ENCODE results near the gene ZBTB17. TPM values are rescaled to one million over a fixed set of nuclear protein-coding genes. Genes with fewer than 3 reads are reported as not detected.
A peak's percentile ranks its signal among the peaks of the same experiment; 100 is the strongest.
"Not testable (repeated sequence)": the region's sequence is repeated elsewhere in the genome, so short reads cannot be mapped to it uniquely, and the experiment has no call there.

The ZBTB17 gene
- polyA plus RNA-seq, 2 donors = 27.8 to 41.7 TPM

DNA sequence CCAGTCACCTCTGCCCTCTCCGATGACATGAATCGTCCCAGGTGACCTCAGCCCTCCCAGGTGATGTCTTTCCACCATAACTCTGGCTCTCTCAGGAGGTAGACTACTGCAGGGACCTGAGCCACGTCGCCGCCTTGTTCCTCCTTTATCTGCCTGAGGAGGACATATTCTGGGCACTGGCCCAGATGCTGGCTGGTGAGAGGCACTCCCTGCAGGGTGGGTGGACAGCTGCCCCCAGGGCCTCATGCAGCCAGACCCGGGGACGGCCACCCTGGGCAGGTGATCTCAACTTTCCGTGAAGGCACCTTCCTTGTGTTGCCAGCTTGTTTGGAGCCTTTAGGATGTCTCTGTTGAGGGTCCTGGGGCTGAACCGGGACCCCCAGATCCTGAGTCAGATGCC is 13.9 kb upstream of the ZBTB17 start:
- Histone ChIP-seq H3K4me3 (ENCODE audit: low read depth in 1 of 2, low read length in 2 of 2) (no peak overlapping the region), H3K36me3 (ENCODE audit: control insufficient read depth in 2 of 2, insufficient read depth in 2 of 2, low read length in 1 of 2) (no peaks in the 10 kb centered on the region), H3K9me3 (ENCODE audit: control insufficient read depth in 2 of 2, insufficient read depth in 1 of 2, low read depth in 1 of 2, low read length in 1 of 2) (no peaks in the 10 kb centered on the region), H3K4me1 (ENCODE audit: control insufficient read depth in 2 of 2, insufficient read depth in 2 of 2, low read length in 1 of 2) (no peaks in the 10 kb centered on the region), H3K27me3 (ENCODE audit: control insufficient read depth in 1 of 2, insufficient read depth in 2 of 2, low read length in 2 of 2) (no peaks in the 10 kb centered on the region), H3K27ac (ENCODE audit: low read depth in 2 of 2, low read length in 1 of 2) (no peak overlapping the region)
- 64 to 70% methylated on average over 9 of the region's 9 CpGs for WGBS, 2 donors

DNA sequence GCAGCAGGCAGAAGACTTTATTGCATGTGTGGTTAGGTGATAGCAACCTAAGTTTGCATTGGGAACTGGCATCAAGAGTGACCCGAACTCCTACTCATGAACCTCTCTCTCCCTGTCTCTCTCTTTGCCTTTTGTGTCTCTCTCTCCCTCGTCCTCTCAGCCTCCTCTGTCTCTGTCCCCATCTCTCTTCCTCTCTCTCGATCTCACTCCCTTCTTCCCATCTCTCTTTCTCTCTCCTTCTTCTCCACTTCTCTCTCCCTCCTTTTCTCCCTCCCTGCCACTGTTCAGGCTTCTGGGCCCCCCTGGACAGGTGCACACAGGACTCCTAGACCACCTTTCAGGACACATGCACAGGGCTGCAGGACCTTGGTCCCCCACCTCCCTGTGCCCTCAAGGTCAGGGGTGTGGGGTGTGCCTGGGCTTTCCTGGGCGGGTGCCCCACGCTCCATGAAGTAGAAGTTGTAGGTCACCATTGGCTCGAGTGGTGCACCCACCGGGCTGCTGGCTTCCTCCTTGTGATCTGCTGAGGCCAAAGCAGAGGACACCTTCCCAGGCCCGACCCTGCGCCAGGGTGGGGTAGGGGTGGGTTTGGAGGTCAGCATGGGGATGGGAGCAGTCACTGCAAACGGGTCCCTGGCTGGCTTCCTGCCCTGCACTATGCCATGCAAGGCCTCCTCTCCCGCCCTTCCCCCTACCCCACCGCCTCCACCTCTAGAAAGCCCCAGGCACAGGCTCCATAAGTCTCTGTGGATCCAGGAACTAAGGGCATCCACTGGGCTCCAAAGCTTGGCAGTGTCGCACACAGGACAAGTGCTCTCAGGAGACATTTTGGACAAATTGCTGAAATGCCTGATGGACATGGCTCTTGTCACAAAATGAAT is 13.2 kb upstream of the ZBTB17 start:
- no peak overlapping the region for H3K27ac ChIP-seq (ENCODE audit: low read depth in 2 of 2, low read length in 1 of 2)
- no peaks in the 10 kb centered on the region for H3K4me1 ChIP-seq (ENCODE audit: control insufficient read depth in 2 of 2, insufficient read depth in 2 of 2, low read length in 1 of 2)
- H3K4me3 ChIP-seq (ENCODE audit: low read depth in 1 of 2, low read length in 2 of 2) = no peak overlapping the region
- H3K36me3 ChIP-seq (ENCODE audit: control insufficient read depth in 2 of 2, insufficient read depth in 2 of 2, low read length in 1 of 2) = no peaks in the 10 kb centered on the region
- H3K9me3 ChIP-seq (ENCODE audit: control insufficient read depth in 2 of 2, insufficient read depth in 1 of 2, low read depth in 1 of 2, low read length in 1 of 2) = no peaks in the 10 kb centered on the region
- 87 to 88% methylated on average over 12 to 13 of the region's 13 CpGs for WGBS, 2 donors
- H3K27me3 ChIP-seq (ENCODE audit: control insufficient read depth in 1 of 2, insufficient read depth in 2 of 2, low read length in 2 of 2) = no peaks in the 10 kb centered on the region

DNA sequence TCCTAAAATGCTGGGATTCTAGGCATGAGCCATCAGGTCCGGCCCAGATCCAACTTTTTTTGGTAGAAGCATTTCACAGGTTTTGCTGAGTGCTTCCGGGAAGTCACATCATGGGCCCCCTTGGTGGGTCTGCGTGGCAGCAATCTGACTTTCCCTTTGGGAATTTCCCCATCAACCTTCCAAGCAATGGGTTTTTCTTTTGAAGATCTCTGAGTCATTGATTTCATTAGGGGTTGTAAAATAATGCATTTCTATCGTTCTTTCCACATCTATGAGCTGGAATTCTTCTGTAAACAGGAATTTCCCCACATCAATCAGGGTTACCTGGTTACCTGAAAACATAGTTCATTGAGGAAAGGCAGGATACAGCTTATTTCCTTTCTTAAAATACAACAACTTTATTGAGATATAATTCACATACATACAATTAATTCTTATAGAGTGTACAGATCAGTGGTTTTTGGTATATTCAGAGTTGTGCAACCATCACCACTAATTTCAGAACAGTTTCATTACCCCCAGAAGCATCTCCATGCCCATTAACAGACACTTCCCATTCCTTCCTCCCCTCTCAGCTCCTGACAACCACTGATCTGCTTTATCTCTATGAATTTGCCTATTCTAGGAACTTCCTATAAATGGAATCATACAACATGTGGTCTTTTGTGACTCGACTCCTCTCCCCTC is 9.9 kb upstream of the ZBTB17 start:
- no peaks in the 10 kb centered on the region for H3K9me3 ChIP-seq (ENCODE audit: control insufficient read depth in 2 of 2, insufficient read depth in 1 of 2, low read depth in 1 of 2, low read length in 1 of 2)
- no peaks in the 10 kb centered on the region for H3K27me3 ChIP-seq (ENCODE audit: control insufficient read depth in 1 of 2, insufficient read depth in 2 of 2, low read length in 2 of 2)
- no peak overlapping the region for H3K4me3 ChIP-seq (ENCODE audit: low read depth in 1 of 2, low read length in 2 of 2)
- 47 to 56% methylated on average over 5 of the region's 5 CpGs for WGBS, 2 donors
- no peaks in the 10 kb centered on the region for H3K4me1 ChIP-seq (ENCODE audit: control insufficient read depth in 2 of 2, insufficient read depth in 2 of 2, low read length in 1 of 2)
- H3K27ac ChIP-seq (ENCODE audit: low read depth in 2 of 2, low read length in 1 of 2) = no peak overlapping the region
- H3K36me3 ChIP-seq (ENCODE audit: control insufficient read depth in 2 of 2, insufficient read depth in 2 of 2, low read length in 1 of 2) = no peaks in the 10 kb centered on the region

DNA sequence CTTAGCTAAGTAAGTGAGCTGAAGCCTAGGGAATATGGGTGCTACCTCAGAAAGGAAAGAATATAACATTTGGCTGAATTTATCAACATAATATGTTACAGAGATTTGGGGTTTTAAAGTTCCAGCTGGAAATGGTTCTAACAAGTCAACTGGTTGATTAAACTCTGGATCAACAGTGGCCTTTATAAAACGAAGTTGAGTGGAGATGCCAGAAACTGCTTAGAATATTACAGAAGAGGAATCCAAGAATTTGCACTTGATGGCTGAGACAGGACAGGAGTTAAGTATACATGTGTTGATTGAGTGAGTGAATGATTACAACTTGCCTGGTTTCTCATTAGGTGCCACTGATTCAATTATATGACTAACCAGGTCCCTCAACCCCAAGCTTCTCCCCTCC is 7.4 kb upstream of the ZBTB17 start:
- Histone ChIP-seq H3K27ac (ENCODE audit: low read depth in 2 of 2, low read length in 1 of 2) (no peak overlapping the region), H3K4me1 (ENCODE audit: control insufficient read depth in 2 of 2, insufficient read depth in 2 of 2, low read length in 1 of 2) (no peaks in the 10 kb centered on the region), H3K4me3 (ENCODE audit: low read depth in 1 of 2, low read length in 2 of 2) (no peak overlapping the region), H3K9me3 (ENCODE audit: control insufficient read depth in 2 of 2, insufficient read depth in 1 of 2, low read depth in 1 of 2, low read length in 1 of 2) (no peaks in the 10 kb centered on the region), H3K27me3 (ENCODE audit: control insufficient read depth in 1 of 2, insufficient read depth in 2 of 2, low read length in 2 of 2) (no peaks in the 10 kb centered on the region), H3K36me3 (ENCODE audit: control insufficient read depth in 2 of 2, insufficient read depth in 2 of 2, low read length in 1 of 2) (no peaks in the 10 kb centered on the region)
- WGBS, 2 donors = 21 to 27% methylated on average over 1 of the region's 1 CpG

DNA sequence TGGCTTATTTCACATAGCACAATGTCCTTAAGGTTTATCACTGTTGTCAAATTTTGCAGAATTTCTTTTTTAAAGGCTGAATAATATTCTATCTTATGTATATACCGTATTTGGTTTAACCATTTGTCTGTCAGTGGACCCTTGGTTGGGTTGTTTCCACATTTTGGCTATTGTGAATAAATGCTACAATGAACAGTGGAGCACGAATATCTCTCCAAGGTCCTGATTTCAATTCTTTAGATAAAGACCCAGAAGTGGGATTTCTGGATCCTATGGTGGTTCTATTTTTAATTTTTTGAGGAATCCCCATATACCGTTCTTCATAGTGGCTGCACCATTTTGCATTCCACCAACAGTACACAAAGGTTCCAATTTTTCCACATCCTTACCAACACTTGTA is 5.8 kb upstream of the ZBTB17 start:
- Histone ChIP-seq H3K4me1 (ENCODE audit: control insufficient read depth in 2 of 2, insufficient read depth in 2 of 2, low read length in 1 of 2) (no peaks in the 10 kb centered on the region), H3K36me3 (ENCODE audit: control insufficient read depth in 2 of 2, insufficient read depth in 2 of 2, low read length in 1 of 2) (no peaks in the 10 kb centered on the region), H3K4me3 (ENCODE audit: low read depth in 1 of 2, low read length in 2 of 2) (no peak overlapping the region), H3K9me3 (ENCODE audit: control insufficient read depth in 2 of 2, insufficient read depth in 1 of 2, low read depth in 1 of 2, low read length in 1 of 2) (no peaks in the 10 kb centered on the region), H3K27me3 (ENCODE audit: control insufficient read depth in 1 of 2, insufficient read depth in 2 of 2, low read length in 2 of 2) (no peaks in the 10 kb centered on the region), H3K27ac (ENCODE audit: low read depth in 2 of 2, low read length in 1 of 2) (no peak overlapping the region)
- WGBS, 2 donors = 87 to 90% methylated on average over 3 of the region's 3 CpGs

DNA sequence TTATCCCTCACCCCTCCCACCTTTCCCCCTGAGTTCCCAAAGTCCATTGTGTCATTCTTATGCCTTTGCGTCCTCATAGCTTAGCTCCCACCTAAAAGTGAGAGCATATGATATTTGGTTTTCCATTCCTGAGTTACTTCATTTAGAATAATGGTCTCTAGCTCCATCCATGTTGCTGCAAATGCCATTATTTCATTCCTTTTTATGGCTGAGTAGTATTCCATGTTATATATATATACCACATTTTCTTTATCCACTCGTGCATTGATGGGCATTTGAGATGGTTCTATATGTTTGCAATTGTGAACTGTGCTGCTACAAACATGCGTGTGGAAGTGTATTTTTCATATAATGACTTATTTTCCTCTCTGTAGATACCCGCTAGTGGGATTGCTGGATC is 2.0 kb upstream of the ZBTB17 start:
- not testable (repeated sequence) for H3K27me3 ChIP-seq (ENCODE audit: control insufficient read depth in 1 of 2, insufficient read depth in 2 of 2, low read length in 2 of 2); H3K36me3 ChIP-seq (ENCODE audit: control insufficient read depth in 2 of 2, insufficient read depth in 2 of 2, low read length in 1 of 2); H3K4me3 ChIP-seq (ENCODE audit: low read depth in 1 of 2, low read length in 2 of 2); H3K9me3 ChIP-seq (ENCODE audit: control insufficient read depth in 2 of 2, insufficient read depth in 1 of 2, low read depth in 1 of 2, low read length in 1 of 2); H3K27ac ChIP-seq (ENCODE audit: low read depth in 2 of 2, low read length in 1 of 2); H3K4me1 ChIP-seq (ENCODE audit: control insufficient read depth in 2 of 2, insufficient read depth in 2 of 2, low read length in 1 of 2)
- 96 to 97% methylated on average over 4 of the region's 4 CpGs for WGBS, 2 donors

DNA sequence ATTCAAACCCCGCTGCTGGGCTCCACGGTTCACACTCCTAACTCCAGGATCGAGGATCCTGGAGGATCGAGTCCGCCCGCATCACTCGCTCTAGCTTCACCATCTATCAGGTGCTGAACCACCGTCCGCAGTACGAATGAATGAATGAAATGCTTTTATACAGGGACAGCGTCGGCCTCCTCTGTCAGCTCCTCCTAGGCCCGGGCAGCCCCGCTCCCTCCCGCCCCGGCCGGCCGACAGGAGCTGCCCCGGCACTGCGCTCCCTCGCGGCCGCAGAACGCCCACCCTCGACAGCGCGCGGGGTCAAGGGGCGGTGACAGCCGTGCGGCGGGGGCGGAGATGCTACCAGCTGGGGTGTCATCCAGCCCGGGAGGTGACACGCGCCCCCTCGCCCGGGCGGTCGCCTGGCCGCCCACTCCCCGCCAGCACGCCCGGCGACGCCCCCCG is 520 bp downstream of the ZBTB17 start:
- no peaks in the 10 kb centered on the region for H3K4me1 ChIP-seq (ENCODE audit: control insufficient read depth in 2 of 2, insufficient read depth in 2 of 2, low read length in 1 of 2)
- H3K27me3 ChIP-seq (ENCODE audit: control insufficient read depth in 1 of 2, insufficient read depth in 2 of 2, low read length in 2 of 2) = no peaks in the 10 kb centered on the region
- WGBS, 2 donors = 0 to 1% methylated on average over 22 to 47 of the region's 47 CpGs
- peak overlapping the region; percentile 77 to 94 for H3K4me3 ChIP-seq (ENCODE audit: low read depth in 1 of 2, low read length in 2 of 2)
- H3K9me3 ChIP-seq (ENCODE audit: control insufficient read depth in 2 of 2, insufficient read depth in 1 of 2, low read depth in 1 of 2, low read length in 1 of 2) = no peaks in the 10 kb centered on the region
- peaks cover 0 to 9% of the 10 kb centered on the region in 2 donors for H3K36me3 ChIP-seq (ENCODE audit: control insufficient read depth in 2 of 2, insufficient read depth in 2 of 2, low read length in 1 of 2)
- H3K27ac ChIP-seq (ENCODE audit: low read depth in 2 of 2, low read length in 1 of 2) = peak overlapping the region; percentile 68 to 82

DNA sequence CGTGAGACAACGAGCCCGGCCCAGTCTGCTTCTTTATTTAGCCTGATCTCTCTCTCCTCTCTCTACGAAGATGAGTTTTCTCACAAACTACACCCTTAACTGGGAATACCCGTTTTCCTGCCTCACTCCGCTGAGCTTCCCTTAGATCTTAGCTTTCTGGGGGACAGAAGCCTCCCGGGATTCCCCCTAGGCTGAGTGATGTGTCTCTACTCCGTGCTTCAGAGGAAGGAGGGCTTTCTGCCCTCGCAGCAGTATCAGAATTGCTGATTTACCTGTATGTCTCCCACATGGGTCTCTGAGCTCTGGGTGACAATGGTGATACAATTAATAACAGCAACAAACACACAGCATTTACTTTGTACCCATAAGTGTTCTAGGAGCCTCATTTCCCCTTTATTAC is 1.0 kb downstream of the ZBTB17 start:
- WGBS, 2 donors = 27 to 29% methylated on average over 9 of the region's 9 CpGs
- H3K27me3 ChIP-seq (ENCODE audit: control insufficient read depth in 1 of 2, insufficient read depth in 2 of 2, low read length in 2 of 2) = no peaks in the 10 kb centered on the region
- peak overlapping the region in 1 of 2 donors; percentile 82 for H3K27ac ChIP-seq (ENCODE audit: low read depth in 2 of 2, low read length in 1 of 2)
- no peaks in the 10 kb centered on the region for H3K9me3 ChIP-seq (ENCODE audit: control insufficient read depth in 2 of 2, insufficient read depth in 1 of 2, low read depth in 1 of 2, low read length in 1 of 2)
- H3K4me1 ChIP-seq (ENCODE audit: control insufficient read depth in 2 of 2, insufficient read depth in 2 of 2, low read length in 1 of 2) = no peaks in the 10 kb centered on the region
- peaks cover 0 to 9% of the 10 kb centered on the region in 2 donors for H3K36me3 ChIP-seq (ENCODE audit: control insufficient read depth in 2 of 2, insufficient read depth in 2 of 2, low read length in 1 of 2)
- H3K4me3 ChIP-seq (ENCODE audit: low read depth in 1 of 2, low read length in 2 of 2) = peak overlapping the region; percentile 77 to 94

DNA sequence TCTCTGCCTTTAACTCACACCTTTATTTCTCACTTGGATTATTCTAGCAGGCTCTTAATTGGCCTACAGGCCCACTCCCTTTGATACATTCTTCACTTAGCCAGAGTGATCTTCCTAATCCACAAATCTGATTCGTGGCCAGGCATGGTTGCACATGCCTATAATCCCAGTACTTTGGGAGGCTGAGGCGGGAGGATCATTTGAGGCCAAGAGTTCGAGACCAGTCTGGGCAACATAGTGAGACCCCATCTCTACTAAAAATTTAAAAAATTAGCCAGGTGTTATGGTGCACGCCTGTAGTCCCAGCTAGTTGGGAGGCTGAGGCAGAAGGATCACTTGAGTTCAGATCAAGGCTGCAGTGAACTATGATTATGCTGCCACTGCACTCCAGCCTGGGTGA is 2.1 kb downstream of the ZBTB17 start:
- Histone ChIP-seq H3K4me3 (ENCODE audit: low read depth in 1 of 2, low read length in 2 of 2) (no peak overlapping the region), H3K4me1 (ENCODE audit: control insufficient read depth in 2 of 2, insufficient read depth in 2 of 2, low read length in 1 of 2) (no peaks in the 10 kb centered on the region), H3K9me3 (ENCODE audit: control insufficient read depth in 2 of 2, insufficient read depth in 1 of 2, low read depth in 1 of 2, low read length in 1 of 2) (no peaks in the 10 kb centered on the region), H3K36me3 (ENCODE audit: control insufficient read depth in 2 of 2, insufficient read depth in 2 of 2, low read length in 1 of 2) (peaks cover 0 to 16% of the 10 kb centered on the region in 2 donors), H3K27me3 (ENCODE audit: control insufficient read depth in 1 of 2, insufficient read depth in 2 of 2, low read length in 2 of 2) (no peaks in the 10 kb centered on the region), H3K27ac (ENCODE audit: low read depth in 2 of 2, low read length in 1 of 2) (no peak overlapping the region)
- WGBS, 2 donors = 88 to 95% methylated on average over 4 of the region's 4 CpGs

Measured in esophagus (tissue), 2 donors.